Chondrocyte (in vitro differentiated cells): ENCODE data around the gene TAL2. TPM values are rescaled to one million over a fixed set of nuclear protein-coding genes. Genes with fewer than 3 reads are reported as not detected.

Experiments used
- DNase-seq: peaks from one replicate; pipeline ENCODE4 v3.0.0; 2021; ENCODE audit warnings: mixed read lengths, low spot score
- H3K27ac Mint-ChIP-seq: one replicate; pipeline ENCODE4 v1.8.0; 2021; ENCODE audit warnings: mild to moderate bottlenecking, moderate library complexity, mixed read lengths; ENCODE audit not compliant: unreplicated experiment
- H3K27me3 Mint-ChIP-seq: 2 replicates; pipeline ENCODE4 v1.8.0; 2021; ENCODE audit warnings: low read depth, mixed read lengths
- H3K36me3 Mint-ChIP-seq: 2 replicates; pipeline ENCODE4 v1.8.0; 2021; ENCODE audit warnings: low read depth, mixed read lengths
- H3K4me1 Mint-ChIP-seq: 2 replicates; pipeline ENCODE4 v1.8.0; 2021; ENCODE audit warnings: low read depth, mild to moderate bottlenecking, mixed read lengths
- H3K4me3 Mint-ChIP-seq: one replicate; pipeline ENCODE4 v1.8.0; 2021; ENCODE audit warnings: mild to moderate bottlenecking, moderate library complexity, mixed read lengths; ENCODE audit not compliant: unreplicated experiment
- H3K9me3 Mint-ChIP-seq: 2 replicates; pipeline ENCODE4 v1.8.0; 2021; ENCODE audit warnings: low read depth, mixed read lengths
- total RNA-seq: library from RNA; stranded (reverse); gene quantifications from 3 replicates; pipeline ENCODE4 v1.2.1, GENCODE V29; 2021
- TF ChIP-seq, protein P1 (sequence below): fragments of 200-600 bp; sonication (generic); IDR thresholded peaks from 2 replicates; pipeline ENCODE4 v1.5.0; 2021; ENCODE audit warnings: antibody characterized with exemption, mild to moderate bottlenecking, moderate library complexity

Gene TAL2
- total RNA-seq, 1 donor from 2014 or later = not detected

- H3K27ac Mint-ChIP-seq = no peak overlapping the region
- H3K36me3 Mint-ChIP-seq = peaks cover 2% of the 10 kb centered on the region
- no peaks in the 10 kb centered on the region for H3K27me3 Mint-ChIP-seq
- H3K9me3 Mint-ChIP-seq = no peaks in the 10 kb centered on the region
- H3K4me3 Mint-ChIP-seq = no peak overlapping the region
- TF ChIP-seq, protein P1, sequence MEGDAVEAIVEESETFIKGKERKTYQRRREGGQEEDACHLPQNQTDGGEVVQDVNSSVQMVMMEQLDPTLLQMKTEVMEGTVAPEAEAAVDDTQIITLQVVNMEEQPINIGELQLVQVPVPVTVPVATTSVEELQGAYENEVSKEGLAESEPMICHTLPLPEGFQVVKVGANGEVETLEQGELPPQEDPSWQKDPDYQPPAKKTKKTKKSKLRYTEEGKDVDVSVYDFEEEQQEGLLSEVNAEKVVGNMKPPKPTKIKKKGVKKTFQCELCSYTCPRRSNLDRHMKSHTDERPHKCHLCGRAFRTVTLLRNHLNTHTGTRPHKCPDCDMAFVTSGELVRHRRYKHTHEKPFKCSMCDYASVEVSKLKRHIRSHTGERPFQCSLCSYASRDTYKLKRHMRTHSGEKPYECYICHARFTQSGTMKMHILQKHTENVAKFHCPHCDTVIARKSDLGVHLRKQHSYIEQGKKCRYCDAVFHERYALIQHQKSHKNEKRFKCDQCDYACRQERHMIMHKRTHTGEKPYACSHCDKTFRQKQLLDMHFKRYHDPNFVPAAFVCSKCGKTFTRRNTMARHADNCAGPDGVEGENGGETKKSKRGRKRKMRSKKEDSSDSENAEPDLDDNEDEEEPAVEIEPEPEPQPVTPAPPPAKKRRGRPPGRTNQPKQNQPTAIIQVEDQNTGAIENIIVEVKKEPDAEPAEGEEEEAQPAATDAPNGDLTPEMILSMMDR = no peak
- no peaks in the 10 kb centered on the region for H3K4me1 Mint-ChIP-seq
- no peak for DNase-seq
Measured at GRCh38 chr9:105708405-105708804, 46.1 kb downstream of the TAL2 start.

DNA sequence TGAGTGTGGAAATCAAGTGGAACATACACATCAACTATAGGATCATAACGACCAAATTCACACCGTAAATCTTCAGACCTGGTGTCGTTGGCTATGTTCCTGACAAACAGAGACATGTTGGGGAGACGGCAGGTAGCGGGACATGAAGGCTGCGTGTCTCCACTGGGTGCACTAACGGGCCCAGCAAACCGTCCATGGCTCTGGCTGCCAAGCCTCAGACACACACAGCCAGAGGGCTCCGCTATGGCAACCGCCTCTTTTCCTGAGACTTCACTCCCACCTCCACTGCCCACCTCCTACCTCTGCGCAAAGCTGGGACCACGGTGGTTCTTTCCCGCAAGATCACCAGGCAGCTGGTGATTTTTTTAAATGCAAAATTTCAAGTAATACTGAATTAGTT lies 48.4 kb downstream of the TAL2 start:
- TF ChIP-seq, protein P1 = no peak
- H3K27ac Mint-ChIP-seq = no peak overlapping the region
- H3K9me3 Mint-ChIP-seq = peaks cover 8% of the 10 kb centered on the region
- H3K4me3 Mint-ChIP-seq = no peak overlapping the region
- peaks cover 6% of the 10 kb centered on the region for H3K36me3 Mint-ChIP-seq
- no peaks in the 10 kb centered on the region for H3K4me1 Mint-ChIP-seq
- DNase-seq = no peak
- no peaks in the 10 kb centered on the region for H3K27me3 Mint-ChIP-seq

GRCh38 chr9:105711867-105712266 lies 49.6 kb downstream of the TAL2 start:
- H3K36me3 Mint-ChIP-seq = peaks cover 5% of the 10 kb centered on the region
- H3K4me1 Mint-ChIP-seq = no peaks in the 10 kb centered on the region
- no peaks in the 10 kb centered on the region for H3K27me3 Mint-ChIP-seq
- DNase-seq = no peak
- H3K4me3 Mint-ChIP-seq = no peak overlapping the region
- H3K9me3 Mint-ChIP-seq = peaks cover 9% of the 10 kb centered on the region
- no peak overlapping the region for H3K27ac Mint-ChIP-seq
- TF ChIP-seq, protein P1 = no peak

GRCh38 chr9:105712297-105712696 lies 50.0 kb downstream of the TAL2 start:
- H3K36me3 Mint-ChIP-seq = peaks cover 5% of the 10 kb centered on the region
- TF ChIP-seq, protein P1 = no peak
- no peak for DNase-seq
- no peak overlapping the region for H3K4me3 Mint-ChIP-seq
- H3K27me3 Mint-ChIP-seq = no peaks in the 10 kb centered on the region
- peaks cover 9% of the 10 kb centered on the region for H3K9me3 Mint-ChIP-seq
- H3K4me1 Mint-ChIP-seq = no peaks in the 10 kb centered on the region
- no peak overlapping the region for H3K27ac Mint-ChIP-seq

Other genes with a start within 250 kb of the TAL2 start
- 5.6 to 8.0 TPM (median 5.7 TPM) in 3 replicates for gene FSD1L, start 214.4 kb upstream of the TAL2 start, total RNA-seq
- 16.2 to 21.9 TPM (median 21.4 TPM) in 3 replicates for gene FKTN, start 104.3 kb upstream of the TAL2 start, total RNA-seq
- 12.1 to 15.6 TPM (median 12.6 TPM) in 3 replicates for gene TMEM38B, start 32.1 kb downstream of the TAL2 start, total RNA-seq